ENCODE data around the gene XYLT1.

XYLT1 gene

GRCh38 chr16:17259751-17260270 is 210.9 kb downstream of the XYLT1 start:
- H3K9ac ChIP-seq (ENCODE audit: insufficient read length) = no peak overlapping the region
- no peak overlapping the region for H3K27ac ChIP-seq
- no peak for DNase-seq (ENCODE audit: low read depth, low spot score)

GRCh38 chr16:17258848-17259713 is 211.7 kb downstream of the XYLT1 start:
- no peaks in the 10 kb centered on the region for H3K9me3 ChIP-seq (ENCODE audit: low read depth, low read length)
- H3K36me3 ChIP-seq (ENCODE audit: insufficient read depth, low read length) = no peaks in the 10 kb centered on the region
- H3K27ac ChIP-seq = no peak overlapping the region
- no peak for DNase-seq (ENCODE audit: low read depth, low spot score)
- no peak overlapping the region for H3K9ac ChIP-seq (ENCODE audit: insufficient read length)
- TF ChIP-seq EZH2 (IDR thresholded peaks at IDR 0.05) (no peak), POLR2AphosphoS5 (IDR thresholded peaks at IDR 0.05; ENCODE audit: borderline replicate concordance, low read depth, low read length) (no peak), FOXP2 (optimal IDR thresholded peaks at IDR 0.05; ENCODE audit: control extremely low read depth, extremely low read length, insufficient read depth) (no peak)
- no peak overlapping the region for H3K4me3 ChIP-seq

More at GRCh38 chr16:17259751-17260270, 210.9 kb downstream of the XYLT1 start:
- TF ChIP-seq EZH2 (IDR thresholded peaks at IDR 0.05) = no peak
- TF ChIP-seq POLR2AphosphoS5 (IDR thresholded peaks at IDR 0.05; ENCODE audit: borderline replicate concordance, low read depth, low read length) = no peak
- no peak for TF ChIP-seq FOXP2 (optimal IDR thresholded peaks at IDR 0.05; ENCODE audit: control extremely low read depth, extremely low read length, insufficient read depth)
- Histone ChIP-seq H3K9me3 (ENCODE audit: low read depth, low read length) (no peaks in the 10 kb centered on the region), H3K4me3 (no peak overlapping the region), H3K36me3 (ENCODE audit: insufficient read depth, low read length) (no peaks in the 10 kb centered on the region)

- no peaks in the 10 kb centered on the region for H3K36me3 ChIP-seq (ENCODE audit: insufficient read depth, low read length)
- H3K9ac ChIP-seq (ENCODE audit: insufficient read length) = no peak overlapping the region
- H3K9me3 ChIP-seq (ENCODE audit: low read depth, low read length) = no peaks in the 10 kb centered on the region
- no peak for DNase-seq (ENCODE audit: low read depth, low spot score)
- H3K4me3 ChIP-seq = no peak overlapping the region
- no peak overlapping the region for H3K27ac ChIP-seq
- no peak for TF ChIP-seq POLR2AphosphoS5 (IDR thresholded peaks at IDR 0.05; ENCODE audit: borderline replicate concordance, low read depth, low read length)
- no peak for TF ChIP-seq EZH2 (IDR thresholded peaks at IDR 0.05)
- no peak for TF ChIP-seq FOXP2 (optimal IDR thresholded peaks at IDR 0.05; ENCODE audit: control extremely low read depth, extremely low read length, insufficient read depth)
Observed at GRCh38 chr16:17258077-17258599, 212.6 kb downstream of the XYLT1 start.

GRCh38 chr16:17257426-17258023 is 213.2 kb downstream of the XYLT1 start:
- no peak overlapping the region for H3K9ac ChIP-seq (ENCODE audit: insufficient read length)
- H3K9me3 ChIP-seq (ENCODE audit: low read depth, low read length) = no peaks in the 10 kb centered on the region
- no peak for TF ChIP-seq FOXP2 (optimal IDR thresholded peaks at IDR 0.05; ENCODE audit: control extremely low read depth, extremely low read length, insufficient read depth)
- no peak for TF ChIP-seq POLR2AphosphoS5 (IDR thresholded peaks at IDR 0.05; ENCODE audit: borderline replicate concordance, low read depth, low read length)
- TF ChIP-seq EZH2 (IDR thresholded peaks at IDR 0.05) = no peak
- no peak overlapping the region for H3K27ac ChIP-seq
- no peak overlapping the region for H3K4me3 ChIP-seq
- no peaks in the 10 kb centered on the region for H3K36me3 ChIP-seq (ENCODE audit: insufficient read depth, low read length)
- DNase-seq (ENCODE audit: low read depth, low spot score) = no peak

GRCh38 chr16:17252701-17253100 is 218.1 kb downstream of the XYLT1 start:
- no peak for DNase-seq (ENCODE audit: low read depth, low spot score)
- no peak overlapping the region for H3K4me3 ChIP-seq
- no peak overlapping the region for H3K9ac ChIP-seq (ENCODE audit: insufficient read length)
- no peaks in the 10 kb centered on the region for H3K36me3 ChIP-seq (ENCODE audit: insufficient read depth, low read length)
- no peak overlapping the region for H3K27ac ChIP-seq
- TF ChIP-seq EZH2 (IDR thresholded peaks at IDR 0.05) = no peak
- TF ChIP-seq POLR2AphosphoS5 (IDR thresholded peaks at IDR 0.05; ENCODE audit: borderline replicate concordance, low read depth, low read length) = no peak
- TF ChIP-seq FOXP2 (optimal IDR thresholded peaks at IDR 0.05; ENCODE audit: control extremely low read depth, extremely low read length, insufficient read depth) = no peak
- H3K9me3 ChIP-seq (ENCODE audit: low read depth, low read length) = no peaks in the 10 kb centered on the region

GRCh38 chr16:17252064-17252463 is 218.7 kb downstream of the XYLT1 start:
- H3K9ac ChIP-seq (ENCODE audit: insufficient read length) = no peak overlapping the region
- no peak overlapping the region for H3K27ac ChIP-seq
- no peaks in the 10 kb centered on the region for H3K9me3 ChIP-seq (ENCODE audit: low read depth, low read length)
- TF ChIP-seq FOXP2 (optimal IDR thresholded peaks at IDR 0.05; ENCODE audit: control extremely low read depth, extremely low read length, insufficient read depth) (no peak), POLR2AphosphoS5 (IDR thresholded peaks at IDR 0.05; ENCODE audit: borderline replicate concordance, low read depth, low read length) (no peak), EZH2 (IDR thresholded peaks at IDR 0.05) (no peak)
- no peak for DNase-seq (ENCODE audit: low read depth, low spot score)
- H3K4me3 ChIP-seq = no peak overlapping the region
- H3K36me3 ChIP-seq (ENCODE audit: insufficient read depth, low read length) = no peaks in the 10 kb centered on the region

- DNase-seq (ENCODE audit: low read depth, low spot score) = no peak
- TF ChIP-seq POLR2AphosphoS5 (IDR thresholded peaks at IDR 0.05; ENCODE audit: borderline replicate concordance, low read depth, low read length) = no peak
- no peak for TF ChIP-seq EZH2 (IDR thresholded peaks at IDR 0.05)
- TF ChIP-seq FOXP2 (optimal IDR thresholded peaks at IDR 0.05; ENCODE audit: control extremely low read depth, extremely low read length, insufficient read depth) = no peak
- no peak overlapping the region for H3K27ac ChIP-seq
- no peak overlapping the region for H3K9ac ChIP-seq (ENCODE audit: insufficient read length)
- no peaks in the 10 kb centered on the region for H3K36me3 ChIP-seq (ENCODE audit: insufficient read depth, low read length)
- H3K4me3 ChIP-seq = no peak overlapping the region
- H3K9me3 ChIP-seq (ENCODE audit: low read depth, low read length) = no peaks in the 10 kb centered on the region
Observed at GRCh38 chr16:17251496-17251895, 219.3 kb downstream of the XYLT1 start.

All from SK-N-MC (cell line).